GM18502 (cell line): Measurements from ENCODE around the gene ARF4.
A peak's percentile ranks its signal among the peaks of the same experiment; 100 is the strongest.

ENCODE experiments used
- ATAC-seq: cut with Tn5 transposase; IDR thresholded peaks from one replicate; pipeline ENCODE4 v1.9.1; 2021; ENCODE audit warnings: mild to moderate bottlenecking; ENCODE audit not compliant: unreplicated experiment, poor library complexity

ARF4 gene

DNA sequence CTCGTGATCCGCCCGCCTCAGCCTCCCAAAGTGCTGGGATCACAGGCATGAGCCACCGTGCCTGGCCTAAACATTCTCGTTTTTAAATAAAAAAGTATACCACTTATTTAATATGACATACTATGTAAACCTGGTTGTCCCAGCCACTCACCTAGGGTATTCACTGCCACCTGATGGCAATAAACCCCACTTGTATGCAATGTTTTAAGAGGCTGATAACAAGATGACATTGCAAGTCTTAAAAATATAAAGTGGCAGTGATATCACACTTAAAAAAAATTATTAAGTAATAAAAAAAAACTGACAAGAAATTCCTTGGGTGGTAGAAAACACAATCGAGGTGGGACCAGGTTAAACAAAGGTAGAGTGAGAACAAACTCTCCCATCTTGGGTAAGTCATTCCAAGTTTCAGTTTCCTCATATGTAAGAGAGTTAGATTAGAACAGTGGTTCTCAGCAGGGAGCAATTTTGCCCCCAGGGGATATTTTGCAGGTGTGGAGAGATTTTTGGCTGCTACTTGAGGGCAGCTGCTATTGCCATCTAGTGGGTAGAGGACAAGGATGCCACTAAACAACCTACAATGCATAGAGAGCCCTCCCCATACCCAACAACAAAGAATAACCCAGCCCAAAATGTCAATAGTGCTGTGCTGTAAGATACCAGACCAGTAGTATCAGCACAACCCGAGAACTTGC is 14.5 kb downstream of the ARF4 start:
- no peak for ATAC-seq

- no peak for ATAC-seq
Measured at GRCh38 chr3:57577801-57578200, 19.3 kb downstream of the ARF4 start.

DNA sequence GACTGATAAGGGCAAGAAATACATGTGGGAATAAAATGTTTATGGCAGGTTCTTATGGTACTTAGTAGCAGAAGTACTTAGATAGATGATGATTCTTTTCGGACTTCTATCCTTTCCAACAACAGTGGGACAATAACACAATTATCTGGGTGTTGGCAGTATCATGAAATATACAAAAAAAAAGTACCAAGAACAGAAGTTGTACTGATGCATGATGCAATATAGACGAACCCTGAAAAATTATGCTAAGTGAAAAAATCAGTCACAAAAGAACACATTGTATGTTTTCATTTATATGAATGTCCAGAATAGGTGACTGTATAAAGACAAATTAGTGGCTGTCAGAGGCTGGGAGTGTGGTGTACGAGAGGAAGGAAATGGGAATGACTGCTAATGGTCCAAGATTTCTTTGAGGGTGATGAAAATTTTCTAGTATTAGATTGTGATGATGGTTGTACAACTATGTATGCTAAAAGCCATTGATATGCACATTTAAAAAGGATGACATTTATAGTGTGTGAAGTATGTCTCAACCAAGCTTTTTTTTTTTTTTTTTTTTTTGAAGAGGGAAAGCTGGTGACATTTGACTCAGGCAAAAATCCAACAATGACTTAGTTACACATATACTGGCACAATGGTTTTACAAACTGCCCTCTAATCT is 21.0 kb downstream of the ARF4 start:
- no peak for ATAC-seq

DNA sequence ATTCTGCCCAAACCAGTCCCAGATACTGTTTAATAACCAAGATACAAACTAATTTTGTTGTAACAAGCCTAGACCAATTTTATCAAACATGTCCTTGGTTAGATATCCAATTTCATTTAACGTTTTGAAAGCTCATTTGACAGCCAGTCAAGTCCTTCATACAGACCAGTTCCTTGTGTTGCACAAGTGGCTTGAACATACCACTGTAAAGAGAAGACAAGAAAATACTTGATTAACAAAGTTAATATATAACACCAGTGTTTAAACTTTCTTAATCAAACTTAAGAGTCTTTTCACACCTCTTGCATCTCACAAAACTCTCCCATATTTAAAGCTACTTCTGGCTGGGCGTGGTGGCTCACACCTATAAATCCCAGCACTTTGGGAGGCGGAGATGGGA is 25.0 kb downstream of the ARF4 start:
- no peak for ATAC-seq

- ATAC-seq, result no peak
Measured at GRCh38 chr3:57570878-57571277, 26.3 kb downstream of the ARF4 start.

GRCh38 chr3:57569859-57570450 is 27.2 kb downstream of the ARF4 start:
- no peak for ATAC-seq

- ATAC-seq, result no peak
Measured at GRCh38 chr3:57559526-57559925, 37.6 kb downstream of the ARF4 start.

DNA sequence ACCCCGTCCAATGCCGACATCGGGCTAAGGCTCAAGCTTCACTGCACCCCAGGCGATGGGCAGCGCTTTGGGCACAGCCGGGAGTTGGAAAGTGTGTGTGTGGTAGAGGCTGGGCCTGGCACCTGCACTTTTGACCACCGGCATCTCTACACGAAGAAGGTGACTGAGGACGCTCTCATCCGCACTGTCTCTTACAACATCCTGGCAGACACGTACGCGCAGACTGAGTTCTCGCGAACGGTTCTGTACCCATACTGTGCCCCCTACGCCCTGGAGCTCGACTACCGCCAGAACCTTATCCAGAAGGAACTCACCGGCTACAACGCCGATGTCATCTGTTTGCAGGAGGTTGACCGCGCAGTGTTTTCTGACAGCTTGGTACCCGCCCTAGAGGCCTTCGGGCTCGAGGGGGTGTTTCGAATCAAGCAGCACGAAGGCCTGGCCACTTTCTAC is 40.0 kb downstream of the ARF4 start:
- peak; percentile 21 for ATAC-seq

GRCh38 chr3:57556459-57557084 is 40.6 kb downstream of the ARF4 start:
- peak; percentile 38 for ATAC-seq

DNA sequence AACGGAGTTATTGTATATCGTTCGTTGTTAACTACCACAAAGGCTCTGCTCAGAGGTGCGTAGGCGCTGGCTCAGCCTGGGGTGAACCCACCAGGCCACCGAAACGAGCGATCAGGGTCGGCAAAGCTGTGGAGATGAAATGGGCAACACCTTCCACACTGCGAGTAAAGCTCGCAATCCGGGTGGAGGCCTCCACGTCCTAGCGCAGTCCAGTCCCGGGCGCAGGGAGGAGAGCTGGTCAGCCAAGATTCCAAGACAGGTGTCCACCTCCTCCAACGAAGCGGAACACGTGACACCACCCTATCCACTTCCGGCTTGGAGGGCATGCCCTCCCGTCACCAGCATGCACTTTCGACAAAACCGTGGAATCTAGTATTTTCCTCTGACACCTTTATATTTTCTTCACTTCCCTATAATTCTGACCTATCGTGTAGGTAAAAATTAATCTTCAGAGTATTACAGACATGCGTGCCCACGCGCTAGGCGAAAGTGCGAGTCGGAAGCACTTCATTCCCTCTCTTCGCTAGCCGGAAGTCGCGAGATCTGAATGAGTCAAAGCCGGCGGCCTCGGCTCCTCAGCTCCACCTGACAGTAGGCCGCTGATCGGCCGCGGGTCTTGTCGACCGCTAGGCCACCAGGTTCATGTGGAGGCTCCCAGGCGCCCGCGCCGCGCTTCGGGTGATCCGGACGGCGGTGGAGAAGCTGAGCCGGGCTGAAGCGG is 41.2 kb downstream of the ARF4 start, which contains the start of gene PDE12:
Gene PDE12 (plus strand): TSS at position 537 of the 721 bp plus-strand sequence. CDS start 106 bp downstream, at position 643.
- peak; percentile 88 for ATAC-seq

GRCh38 chr3:57555306-57555705 is 41.8 kb downstream of the ARF4 start:
- ATAC-seq, result no peak

- no peak for ATAC-seq
Measured at GRCh38 chr3:57546616-57547015, 50.5 kb downstream of the ARF4 start.

DNA sequence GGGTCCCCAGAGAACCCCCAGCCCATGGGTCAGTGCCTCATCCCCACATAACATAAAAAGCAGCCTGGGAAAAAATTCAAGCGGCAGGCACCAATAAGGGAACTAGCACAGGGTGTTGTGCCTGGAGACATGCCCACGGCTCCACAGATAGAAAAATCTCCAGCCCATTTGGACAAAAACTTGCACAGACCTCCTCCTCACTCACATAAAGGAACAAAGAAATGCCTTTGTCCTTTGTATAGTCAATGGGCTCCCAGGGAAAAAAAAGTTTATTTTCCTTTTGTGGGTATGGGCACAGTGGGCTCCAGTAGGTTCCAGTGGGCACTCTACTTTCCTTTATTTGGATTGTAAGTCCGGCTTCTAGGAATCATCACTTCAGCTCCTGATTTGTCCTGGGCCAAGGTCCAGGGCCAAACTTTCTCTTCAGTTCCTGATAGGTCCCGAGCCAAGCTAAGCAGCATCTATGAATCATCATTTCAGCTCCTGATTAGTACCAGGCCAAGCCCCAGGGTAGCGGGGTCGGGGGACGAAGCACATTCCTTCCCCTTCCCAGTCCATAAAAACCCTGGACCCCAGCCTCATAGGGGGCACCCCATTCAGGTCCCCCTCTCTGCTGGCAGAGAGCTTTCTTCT is 51.4 kb downstream of the ARF4 start:
- ATAC-seq, result no peak

DNA sequence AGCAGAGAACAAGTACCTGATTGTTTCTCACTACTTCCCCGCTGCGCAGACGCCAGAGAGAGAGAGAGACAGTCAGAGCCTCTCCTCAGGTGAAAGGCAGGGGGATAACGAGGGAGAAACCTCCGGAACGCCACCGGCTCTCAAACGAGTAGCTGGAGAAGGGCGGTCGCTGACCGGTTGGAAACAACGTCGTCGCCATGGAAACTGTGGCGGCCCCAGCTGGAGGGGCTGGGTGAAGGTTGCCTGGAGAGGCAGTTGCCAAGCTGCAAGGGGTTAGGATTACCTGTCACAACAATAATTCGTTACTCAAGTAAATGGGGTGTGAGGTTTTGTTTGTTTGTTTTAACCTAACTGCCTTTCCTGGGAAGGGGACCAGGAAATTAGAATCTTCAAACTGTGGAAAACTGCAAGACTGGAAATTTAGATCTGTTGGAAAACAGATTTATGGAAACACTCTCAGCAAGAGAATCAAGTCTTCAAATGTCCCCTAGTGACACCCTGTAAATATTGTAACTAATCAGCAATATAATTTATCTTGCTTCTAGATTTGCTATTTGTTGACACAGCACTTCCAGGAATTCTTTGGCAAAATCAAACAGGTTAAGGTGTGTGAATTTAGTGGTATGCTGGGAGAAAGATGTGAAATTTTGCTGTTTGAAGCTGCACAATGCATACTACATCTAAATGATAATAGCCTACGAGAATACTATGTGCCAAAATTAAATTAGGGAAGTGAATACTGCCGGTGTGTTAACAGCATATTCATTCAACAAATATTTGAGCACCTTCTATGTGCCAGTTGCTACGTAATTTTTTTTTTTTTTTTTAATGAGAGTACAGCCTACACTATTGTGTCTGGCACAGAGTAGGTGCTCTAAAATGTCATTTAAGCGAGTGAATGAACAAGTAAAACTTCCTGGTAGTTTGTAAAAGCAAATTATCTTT is 52.7 kb downstream of the ARF4 start, which contains the start of gene DNAH12:
Gene DNAH12 (minus strand): TSS at position 164 of the 945 bp plus-strand sequence. CDS start 1,474 bp downstream, outside the sequence.
- no peak for ATAC-seq

DNA sequence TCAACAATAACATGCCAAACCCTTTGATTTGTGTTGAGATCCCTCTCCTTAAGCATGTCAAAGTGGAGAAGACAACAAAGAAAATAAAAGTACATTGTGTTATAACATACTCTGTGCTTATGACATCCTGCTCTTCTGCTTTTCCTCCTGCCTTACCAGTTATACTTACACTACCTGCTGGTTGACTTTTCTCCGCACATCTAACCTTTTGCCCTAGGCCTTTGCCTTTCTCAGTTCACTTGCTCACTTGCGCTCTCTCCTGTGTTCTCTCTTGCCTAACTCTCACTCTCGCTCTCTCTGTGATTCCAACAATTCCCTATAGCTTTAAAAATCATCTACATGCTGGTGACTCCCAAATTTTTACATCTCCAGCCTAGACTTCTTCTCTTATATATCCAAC is 58.7 kb downstream of the ARF4 start:
- no peak for ATAC-seq

GRCh38 chr3:57530071-57530608 is 67.0 kb downstream of the ARF4 start:
- no peak for ATAC-seq
